CD4-positive, CD25-positive, alpha-beta regulatory T cell (primary cell): ENCODE measurements around the gene ABCA4. TPM values are rescaled to one million over a fixed set of nuclear protein-coding genes. Genes with fewer than 3 reads are reported as not detected.
A peak's percentile ranks its signal among the peaks of the same experiment; 100 is the strongest.

ENCODE experiments used
- ATAC-seq, 2 donors: fragments of 150-1000 bp; cut with Tn5 transposase; one replicate each; pipeline ENCODE4 v1.10.0; 2021; ENCODE audit warnings: low read depth in 2 of 2, moderate number of reproducible peaks in 2 of 2, moderate library complexity in 1 of 2
- DNase-seq, 3 donors: peaks; one replicate each; pipeline versions ENCODE4 v3.0.0 to v3.0.0-alpha.2; 2012 to 2022; ENCODE audit warnings: mixed read lengths in 1 of 3
- H3K27ac ChIP-seq: one replicate; pipeline ENCODE4 v1.7.0; 2013; ENCODE audit warnings: mild to moderate bottlenecking, low read length; ENCODE audit not compliant: insufficient read depth, poor library complexity, severe bottlenecking
- H3K27me3 ChIP-seq: one replicate; pipeline ENCODE4 v1.7.0; 2013; ENCODE audit warnings: low read length; ENCODE audit not compliant: control insufficient read depth, insufficient read depth
- H3K36me3 ChIP-seq: one replicate; pipeline ENCODE4 v1.7.0; 2013; ENCODE audit warnings: mild to moderate bottlenecking, low read length, moderate library complexity; ENCODE audit not compliant: control insufficient read depth, insufficient read depth
- H3K4me1 ChIP-seq: 2 replicates; pipeline ENCODE4 v1.7.0; 2013; ENCODE audit warnings: mild to moderate bottlenecking, low read length; ENCODE audit not compliant: insufficient read depth, control insufficient read depth, poor library complexity, severe bottlenecking
- H3K4me3 ChIP-seq: one replicate; pipeline ENCODE4 v1.7.0; 2013; ENCODE audit warnings: low read depth, mild to moderate bottlenecking, low read length, moderate library complexity
- H3K9me3 ChIP-seq, 2 experiments: 1 replicate in 1 of 2; 2 replicates in 1 of 2; pipeline ENCODE4 v1.7.0; 2013; ENCODE audit warnings: low read length in 2 of 2, mild to moderate bottlenecking in 1 of 2, moderate library complexity in 1 of 2; ENCODE audit not compliant: control insufficient read depth in 2 of 2
- H3K27ac Mint-ChIP-seq, 3 donors: one replicate each; pipeline ENCODE4 v1.8.0; 2020 to 2022; ENCODE audit warnings: mild to moderate bottlenecking in 3 of 3, mixed read lengths in 3 of 3, moderate library complexity in 2 of 3
- H3K27me3 Mint-ChIP-seq: one replicate; pipeline ENCODE4 v1.8.0; 2022; ENCODE audit warnings: mild to moderate bottlenecking, mixed read lengths
- H3K36me3 Mint-ChIP-seq: one replicate; pipeline ENCODE4 v1.8.0; 2020; ENCODE audit warnings: mixed read lengths
- H3K4me1 Mint-ChIP-seq, 4 donors: one replicate each; pipeline ENCODE4 v1.8.0; 2020 to 2022; ENCODE audit warnings: mixed read lengths in 4 of 4, mild to moderate bottlenecking in 1 of 4
- H3K4me3 Mint-ChIP-seq, 4 donors: one replicate each; pipeline ENCODE4 v1.8.0; 2020 to 2022; ENCODE audit warnings: mild to moderate bottlenecking in 4 of 4, mixed read lengths in 4 of 4, moderate library complexity in 3 of 4
- H3K9me3 Mint-ChIP-seq, 7 donors: one replicate each; pipeline ENCODE4 v1.8.0; 2020 to 2022; ENCODE audit warnings: mixed read lengths in 7 of 7, mild to moderate bottlenecking in 3 of 7, moderate library complexity in 2 of 7
- polyA plus RNA-seq, 4 donors: library from polyadenylated mRNA; unstranded; fragments of 300-500 nt; fragmentation: Illumina TruSeq; gene quantifications; one replicate each; pipeline ENCODE4 v1.2.3, GENCODE V29; 2021
- total RNA-seq: library from RNA; stranded (reverse); gene quantifications from one replicate; pipeline ENCODE4 v1.2.3, GENCODE V29; 2022

The ABCA4 gene
- total and polyA plus RNA-seq, 5 donors from 2014 or later = not detected

- H3K27ac ChIP-seq = no peak overlapping the region
- H3K4me3 Mint-ChIP-seq = no peak overlapping the region
- no peaks in the 10 kb centered on the region for H3K36me3 Mint-ChIP-seq
- peaks cover 2% of the 10 kb centered on the region for H3K27me3 ChIP-seq
- no peak overlapping the region for H3K4me3 ChIP-seq
- no peaks in the 10 kb centered on the region for H3K36me3 ChIP-seq
- peak in 1 of 2 donors; percentile 16 for ATAC-seq
- H3K4me1 ChIP-seq = no peaks in the 10 kb centered on the region
- H3K4me1 Mint-ChIP-seq = no peaks in the 10 kb centered on the region
- H3K27ac Mint-ChIP-seq = no peak overlapping the region
- DNase-seq = no peak
- H3K9me3 Mint-ChIP-seq = peaks cover 0 to 2% (median 0%) of the 10 kb centered on the region in 7 donors
- peaks cover 9% of the 10 kb centered on the region for H3K27me3 Mint-ChIP-seq
- no peaks in the 10 kb centered on the region for H3K9me3 ChIP-seq
Measured at GRCh38 chr1:94060720-94061119, 60.2 kb downstream of the ABCA4 start.

DNA sequence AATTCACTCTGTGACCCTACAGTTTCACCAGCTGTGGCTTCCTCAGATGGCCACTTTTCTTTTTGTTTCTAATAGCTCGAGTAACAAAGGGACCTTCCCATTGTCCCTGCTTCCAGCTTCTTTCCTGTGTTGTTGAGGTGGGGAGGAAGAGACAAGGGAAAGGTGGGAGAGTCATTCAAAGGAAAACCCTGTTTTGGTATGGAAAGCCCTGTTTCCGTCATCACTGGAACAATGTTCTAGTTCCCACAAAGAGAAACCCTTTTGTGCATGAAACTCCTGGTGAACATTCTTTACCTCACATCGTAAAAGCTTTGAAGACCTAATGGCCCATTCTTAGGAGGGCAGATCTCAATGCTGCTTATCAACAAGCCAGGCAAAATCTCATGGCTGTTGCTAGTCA is 62.2 kb downstream of the ABCA4 start:
- no peak overlapping the region for H3K27ac ChIP-seq
- Mint-ChIP-seq H3K4me1 (no peaks in the 10 kb centered on the region), H3K36me3 (no peaks in the 10 kb centered on the region), H3K27ac (no peak overlapping the region), H3K4me3 (no peak overlapping the region), H3K27me3 (peaks cover 5% of the 10 kb centered on the region), H3K9me3 (no peaks in the 10 kb centered on the region)
- H3K4me1 ChIP-seq = no peaks in the 10 kb centered on the region
- H3K36me3 ChIP-seq = no peaks in the 10 kb centered on the region
- H3K9me3 ChIP-seq = no peaks in the 10 kb centered on the region
- peaks cover 2% of the 10 kb centered on the region for H3K27me3 ChIP-seq
- DNase-seq (no peak), ATAC-seq (no peak)
- H3K4me3 ChIP-seq = no peak overlapping the region

DNA sequence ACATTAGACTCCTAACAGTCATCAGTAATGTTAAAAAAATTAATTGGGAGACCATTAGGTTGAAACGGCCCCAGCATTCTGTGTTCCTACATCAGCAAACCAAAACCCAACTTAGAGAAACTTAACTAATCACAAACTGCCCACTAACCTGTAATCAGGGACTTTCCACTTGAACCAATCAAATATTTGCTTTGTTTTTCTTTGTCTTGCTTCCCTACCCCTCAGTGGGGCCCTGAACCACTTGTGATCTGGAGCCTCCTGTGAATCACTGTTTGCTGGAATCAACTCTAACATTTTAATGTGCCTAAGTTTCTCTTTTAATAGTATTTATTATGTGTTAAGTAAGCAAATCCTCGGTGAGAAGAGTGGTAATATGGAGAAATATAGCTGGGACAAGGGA is 64.0 kb downstream of the ABCA4 start:
- no peaks in the 10 kb centered on the region for H3K9me3 ChIP-seq
- H3K4me1 ChIP-seq = no peaks in the 10 kb centered on the region
- DNase-seq (no peak), ATAC-seq (no peak)
- no peaks in the 10 kb centered on the region for H3K36me3 ChIP-seq
- Mint-ChIP-seq H3K27ac (no peak overlapping the region), H3K4me1 (no peaks in the 10 kb centered on the region), H3K4me3 (no peak overlapping the region), H3K36me3 (no peaks in the 10 kb centered on the region), H3K27me3 (no peaks in the 10 kb centered on the region), H3K9me3 (no peaks in the 10 kb centered on the region)
- H3K27ac ChIP-seq = no peak overlapping the region
- no peak overlapping the region for H3K4me3 ChIP-seq
- peaks cover 2% of the 10 kb centered on the region for H3K27me3 ChIP-seq

GRCh38 chr1:94056171-94056570 is 64.8 kb downstream of the ABCA4 start:
- no peak for ATAC-seq

DNA sequence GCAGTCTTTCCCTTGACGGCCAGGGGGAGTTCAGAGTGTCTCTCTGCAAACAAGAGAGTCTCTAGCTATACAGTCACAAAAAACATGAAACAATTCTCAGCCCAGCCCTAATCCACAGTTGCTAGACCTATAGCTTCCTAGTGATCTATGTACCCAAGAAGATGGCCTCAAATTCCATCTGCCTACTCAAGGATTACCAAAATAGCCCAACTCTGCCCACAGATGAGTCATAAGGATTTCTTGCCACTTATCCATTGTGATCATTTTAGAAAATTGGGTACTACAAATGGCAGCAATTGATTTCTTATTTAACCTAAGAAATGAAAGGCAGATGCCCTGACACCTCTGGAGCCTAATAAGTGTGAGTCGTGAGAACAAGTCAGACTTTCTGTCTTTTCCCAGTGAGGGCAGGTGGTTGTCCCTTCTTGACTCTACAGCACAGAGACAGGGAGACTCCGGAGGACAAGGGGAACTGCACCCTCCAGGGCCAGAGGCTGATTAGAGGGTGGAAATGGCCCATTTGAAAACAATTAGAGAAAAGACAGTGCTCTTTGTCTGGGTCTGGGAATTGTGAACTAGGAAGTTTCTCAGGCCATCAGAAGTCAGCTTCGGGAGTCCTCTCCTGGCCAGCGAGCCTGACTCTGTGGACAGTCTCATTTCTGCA is 65.4 kb downstream of the ABCA4 start:
- H3K36me3 ChIP-seq = no peaks in the 10 kb centered on the region
- no peaks in the 10 kb centered on the region for H3K4me1 Mint-ChIP-seq
- no peak overlapping the region for H3K27ac Mint-ChIP-seq
- H3K9me3 Mint-ChIP-seq = no peaks in the 10 kb centered on the region
- H3K4me3 ChIP-seq = no peak overlapping the region
- H3K4me1 ChIP-seq = no peaks in the 10 kb centered on the region
- DNase-seq (no peak), ATAC-seq (no peak)
- peaks cover 2% of the 10 kb centered on the region for H3K27me3 ChIP-seq
- peaks cover 5% of the 10 kb centered on the region for H3K27me3 Mint-ChIP-seq
- H3K4me3 Mint-ChIP-seq = no peak overlapping the region
- no peaks in the 10 kb centered on the region for H3K36me3 Mint-ChIP-seq
- no peaks in the 10 kb centered on the region for H3K9me3 ChIP-seq
- H3K27ac ChIP-seq = no peak overlapping the region

More at GRCh38 chr1:94056171-94056570, 64.8 kb downstream of the ABCA4 start:
- H3K27me3 ChIP-seq = peaks cover 2% of the 10 kb centered on the region
- no peaks in the 10 kb centered on the region for H3K27me3 Mint-ChIP-seq
- H3K27ac ChIP-seq = no peak overlapping the region
- H3K4me1 Mint-ChIP-seq = no peaks in the 10 kb centered on the region
- no peak for DNase-seq
- no peaks in the 10 kb centered on the region for H3K36me3 Mint-ChIP-seq
- H3K4me3 Mint-ChIP-seq = no peak overlapping the region
- no peaks in the 10 kb centered on the region for H3K4me1 ChIP-seq
- H3K36me3 ChIP-seq = no peaks in the 10 kb centered on the region
- H3K27ac Mint-ChIP-seq = no peak overlapping the region
- H3K4me3 ChIP-seq = no peak overlapping the region
- no peaks in the 10 kb centered on the region for H3K9me3 ChIP-seq
- no peaks in the 10 kb centered on the region for H3K9me3 Mint-ChIP-seq

GRCh38 chr1:94050675-94051074 is 70.3 kb downstream of the ABCA4 start:
- DNase-seq (no peak), ATAC-seq (no peak)
- Histone ChIP-seq H3K36me3 (no peaks in the 10 kb centered on the region), H3K27me3 (no peaks in the 10 kb centered on the region), H3K9me3 (no peaks in the 10 kb centered on the region), H3K4me1 (no peaks in the 10 kb centered on the region), H3K4me3 (no peak overlapping the region), H3K27ac (no peak overlapping the region)
- H3K27ac Mint-ChIP-seq = no peak overlapping the region
- H3K4me1 Mint-ChIP-seq = peaks cover 0 to 3% (median 1%) of the 10 kb centered on the region in 4 donors
- no peak overlapping the region for H3K4me3 Mint-ChIP-seq
- peaks cover 0 to 2% (median 0%) of the 10 kb centered on the region in 7 donors for H3K9me3 Mint-ChIP-seq
- no peaks in the 10 kb centered on the region for H3K36me3 Mint-ChIP-seq
- peaks cover 15% of the 10 kb centered on the region for H3K27me3 Mint-ChIP-seq

DNA sequence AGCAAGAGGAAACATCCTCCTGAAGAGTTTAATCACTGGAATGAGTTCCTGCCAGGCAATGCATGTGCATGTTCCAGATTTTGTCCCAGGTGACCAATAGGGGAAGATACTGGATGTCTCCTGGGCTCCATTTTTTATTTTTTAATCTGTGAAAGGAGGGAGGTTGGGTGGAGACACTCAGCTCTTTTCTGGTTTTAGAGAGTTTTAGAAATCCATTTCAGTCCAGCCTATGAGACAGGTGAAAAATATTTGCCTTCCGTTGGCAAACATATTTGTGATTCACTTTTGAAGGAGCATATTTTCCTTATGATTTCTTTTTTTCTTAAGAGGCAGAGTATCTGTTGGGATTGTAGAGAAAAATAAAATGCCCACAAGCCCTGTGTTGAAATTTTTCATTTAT is 70.7 kb downstream of the ABCA4 start:
- no peak overlapping the region for H3K27ac ChIP-seq
- H3K9me3 ChIP-seq = no peaks in the 10 kb centered on the region
- DNase-seq (no peak), ATAC-seq (no peak)
- Mint-ChIP-seq H3K4me1 (peaks cover 0 to 6% (median 2%) of the 10 kb centered on the region in 4 donors), H3K9me3 (peaks cover 0 to 2% (median 0%) of the 10 kb centered on the region in 7 donors), H3K27me3 (peaks cover 19% of the 10 kb centered on the region), H3K27ac (no peak overlapping the region), H3K4me3 (no peak overlapping the region), H3K36me3 (no peaks in the 10 kb centered on the region)
- H3K4me1 ChIP-seq = no peaks in the 10 kb centered on the region
- H3K4me3 ChIP-seq = no peak overlapping the region
- H3K27me3 ChIP-seq = no peaks in the 10 kb centered on the region
- H3K36me3 ChIP-seq = no peaks in the 10 kb centered on the region

- Mint-ChIP-seq H3K27me3 (peaks cover 23% of the 10 kb centered on the region), H3K4me3 (no peak overlapping the region), H3K36me3 (no peaks in the 10 kb centered on the region), H3K4me1 (peaks cover 0 to 6% (median 2%) of the 10 kb centered on the region in 4 donors), H3K27ac (no peak overlapping the region), H3K9me3 (peaks cover 0 to 2% (median 0%) of the 10 kb centered on the region in 7 donors)
- no peak for ATAC-seq
- no peak for DNase-seq
- H3K27me3 ChIP-seq = no peaks in the 10 kb centered on the region
- H3K36me3 ChIP-seq = no peaks in the 10 kb centered on the region
- H3K4me1 ChIP-seq = no peaks in the 10 kb centered on the region
- H3K4me3 ChIP-seq = no peak overlapping the region
- no peak overlapping the region for H3K27ac ChIP-seq
- no peaks in the 10 kb centered on the region for H3K9me3 ChIP-seq
Measured at GRCh38 chr1:94049791-94050190, 71.2 kb downstream of the ABCA4 start.
